ENCODE measurements around the gene SLC52A3.
"Not testable (repeated sequence)": the region's sequence is repeated elsewhere in the genome, so short reads cannot be mapped to it uniquely, and the experiment has no call there.

SLC52A3 gene

DNA sequence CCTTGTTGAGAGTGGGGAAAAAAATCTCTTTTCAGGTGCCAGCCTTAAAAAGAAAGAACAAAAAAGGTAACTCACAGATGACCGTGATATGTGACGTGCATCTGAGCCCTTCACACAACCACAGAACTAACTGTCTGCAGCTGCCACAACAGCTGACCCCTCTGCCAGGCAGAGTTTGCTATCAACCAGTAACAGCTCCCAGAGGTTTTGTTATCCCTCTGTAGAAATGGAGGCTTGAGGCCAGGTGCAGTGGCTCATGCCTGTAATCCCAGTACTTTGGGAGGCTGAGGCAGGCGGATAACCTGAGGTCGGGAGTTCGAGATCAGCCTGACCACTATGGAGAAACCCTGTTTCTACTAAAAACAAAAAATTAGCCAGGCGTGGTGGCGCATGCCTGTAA lies 42.8 kb downstream of the SLC52A3 start:
- DNase-seq = no peak

DNA sequence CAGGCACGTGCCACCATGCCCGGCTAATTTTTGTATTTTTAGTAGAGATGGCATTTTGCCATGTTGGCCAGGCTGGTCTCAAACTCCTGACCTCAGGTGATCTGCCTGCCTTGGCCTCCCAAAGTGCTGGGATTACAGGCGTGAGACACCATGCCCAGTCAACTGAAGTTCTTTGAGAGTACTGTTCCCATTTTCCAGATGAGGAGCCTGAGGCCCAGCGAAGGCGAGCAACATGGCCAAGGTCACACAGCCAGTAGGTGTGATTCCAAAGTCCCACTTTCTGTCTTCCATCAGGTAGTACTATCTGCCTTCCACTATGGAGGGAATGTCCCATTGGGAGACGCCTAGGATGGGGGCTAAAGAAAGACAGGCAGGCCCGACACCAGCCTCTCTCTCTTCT lies 43.5 kb downstream of the SLC52A3 start:
- not testable (repeated sequence) for DNase-seq

DNA sequence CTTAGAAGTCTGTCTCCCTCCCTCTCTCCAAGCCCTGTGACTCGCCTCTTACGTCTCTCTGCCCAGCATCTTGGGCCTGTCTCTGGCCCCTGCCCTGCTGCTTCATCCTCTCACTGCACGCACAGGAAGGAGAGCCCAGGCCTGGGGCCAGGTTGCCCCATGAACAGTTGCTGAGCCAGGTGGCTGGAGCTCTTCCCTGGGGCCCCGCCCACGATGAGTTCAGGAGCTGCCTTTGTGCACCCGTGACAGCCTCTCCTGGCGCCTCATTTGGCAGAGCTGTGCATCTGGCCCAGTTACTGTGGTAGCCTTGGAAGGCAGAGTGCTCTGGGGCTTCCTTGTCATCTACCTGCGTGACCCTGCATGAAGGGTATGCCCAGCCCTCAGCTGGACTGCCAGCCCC lies 44.5 kb downstream of the SLC52A3 start:
- no peak for DNase-seq

- DNase-seq = no peak
These were observed 45.3 kb downstream of the SLC52A3 start for GRCh38 chr20:722822-723644.

- DNase-seq = no peak
These were observed 46.4 kb downstream of the SLC52A3 start for GRCh38 chr20:721876-722275.

- no peak for DNase-seq
These were observed 48.5 kb downstream of the SLC52A3 start for GRCh38 chr20:719816-720215.

GRCh38 chr20:719068-719467 lies 49.2 kb downstream of the SLC52A3 start:
- no peak for DNase-seq

DNA sequence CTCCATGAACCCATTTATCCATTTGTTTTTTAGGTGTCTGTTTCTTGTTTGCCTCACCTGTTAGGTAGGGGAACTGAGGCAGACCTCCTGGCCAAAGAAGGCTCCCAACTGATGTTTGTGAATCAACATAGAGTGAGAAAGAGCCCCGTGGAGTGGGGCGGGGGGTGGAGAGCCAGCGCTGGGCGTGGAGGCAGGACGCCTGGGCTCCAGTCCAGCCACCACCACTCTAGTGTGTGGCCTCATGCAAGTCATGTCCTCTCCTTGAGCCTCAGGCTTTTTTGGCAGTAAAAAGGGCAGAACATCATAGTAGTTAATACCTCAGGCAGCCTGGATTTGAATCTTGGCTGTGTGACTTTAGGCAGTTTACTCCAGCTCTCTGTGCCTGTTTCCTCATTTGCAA lies 50.5 kb downstream of the SLC52A3 start:
- no peak for DNase-seq

GRCh38 chr20:717271-717670 lies 51.0 kb downstream of the SLC52A3 start:
- DNase-seq = no peak

DNA sequence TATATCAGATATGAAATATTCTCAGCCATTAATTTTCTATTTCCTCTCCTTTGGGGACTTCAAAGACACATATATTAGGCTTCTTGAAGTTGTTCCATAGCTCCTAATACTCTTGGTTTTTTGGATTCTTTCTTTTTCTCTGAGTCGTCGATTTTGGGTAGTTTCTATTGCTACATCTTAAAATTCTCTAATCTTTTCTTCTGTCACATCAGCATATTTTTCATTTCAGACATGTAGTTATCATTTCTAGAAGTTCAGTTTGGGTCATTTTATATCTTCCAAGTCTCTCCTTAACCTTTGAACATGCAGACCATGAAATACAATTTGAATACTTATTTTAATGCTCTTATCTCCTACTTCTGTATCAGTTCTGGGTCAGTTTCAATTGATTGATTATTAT lies 53.8 kb downstream of the SLC52A3 start:
- no peak for DNase-seq

- DNase-seq = no peak
These were observed 56.7 kb downstream of the SLC52A3 start for GRCh38 chr20:711576-711975.

DNA sequence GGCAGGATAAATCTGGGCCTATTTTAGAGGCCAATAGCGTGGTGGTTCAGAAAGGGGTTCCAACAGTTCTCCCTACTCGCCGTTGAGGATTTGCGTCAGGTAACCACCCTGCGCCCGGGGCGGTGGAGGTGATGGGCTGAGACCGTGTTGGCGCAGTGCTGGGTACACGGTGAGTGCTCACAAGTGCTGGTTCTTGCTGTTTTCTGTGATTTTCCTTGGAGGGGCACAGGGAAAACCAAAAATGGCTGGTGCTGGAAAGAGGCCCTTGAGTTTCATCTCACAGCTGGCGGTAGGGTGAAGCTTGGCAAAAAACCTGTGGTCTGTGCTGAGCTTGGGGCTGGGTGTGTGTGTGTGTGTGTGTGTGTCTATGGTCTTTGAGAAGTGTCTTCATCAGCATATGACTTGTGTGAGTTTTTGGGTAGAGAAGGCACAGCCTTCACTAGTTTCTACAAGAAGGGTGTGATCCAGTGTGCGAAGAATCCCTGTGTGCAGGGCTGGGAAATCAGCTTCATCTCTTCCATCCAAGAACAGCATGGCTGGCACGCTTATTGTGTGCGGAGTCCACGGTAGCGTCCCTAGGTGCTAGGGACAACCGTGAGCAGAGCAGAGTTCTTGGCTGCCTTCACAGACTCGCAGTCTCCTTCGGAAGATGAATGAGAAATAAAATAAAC lies 57.4 kb downstream of the SLC52A3 start:
- no peak for DNase-seq

Data from fibroblast of skin of back (primary cell).